Measurements from ENCODE around the gene PIK3CA. TPM values are rescaled to one million over a fixed set of nuclear protein-coding genes. Genes with fewer than 3 reads are reported as not detected.

Gene PIK3CA
- total and polyA plus RNA-seq, 2 donors, result 14.8 to 61.2 TPM

DNA sequence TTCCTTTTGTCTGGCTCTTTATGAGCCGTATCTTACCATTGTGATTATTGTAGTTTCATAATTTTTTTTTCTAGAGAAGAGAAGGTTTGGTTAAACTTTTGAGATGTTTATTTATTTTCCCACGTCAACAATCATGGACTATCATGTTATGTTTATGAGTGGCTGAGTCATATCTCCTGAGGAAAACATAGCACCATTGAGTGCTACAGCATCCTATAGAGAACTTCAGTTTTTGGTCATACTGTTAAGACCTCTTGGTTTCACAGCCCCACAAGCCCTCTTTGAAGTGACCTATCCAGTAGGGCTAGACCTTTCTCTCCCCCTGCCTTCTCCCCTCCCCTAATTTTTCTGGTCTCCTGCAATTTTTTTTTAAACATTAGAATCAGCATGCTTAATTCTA lies 20.8 kb downstream of the PIK3CA start:
- no peaks in the 10 kb centered on the region for H3K4me1 ChIP-seq (ENCODE audit: insufficient read depth)
- H3K36me3 ChIP-seq (ENCODE audit: insufficient read depth), result no peaks in the 10 kb centered on the region
- H3K27ac ChIP-seq (ENCODE audit: low read depth), result no peak overlapping the region
- 84% methylated on average over 2 of the region's 2 CpGs for WGBS
- DNase-seq (ENCODE audit: extremely low spot score), result no peak
- H3K4me3 ChIP-seq (ENCODE audit: low read depth, low read length), result no peak overlapping the region

DNA sequence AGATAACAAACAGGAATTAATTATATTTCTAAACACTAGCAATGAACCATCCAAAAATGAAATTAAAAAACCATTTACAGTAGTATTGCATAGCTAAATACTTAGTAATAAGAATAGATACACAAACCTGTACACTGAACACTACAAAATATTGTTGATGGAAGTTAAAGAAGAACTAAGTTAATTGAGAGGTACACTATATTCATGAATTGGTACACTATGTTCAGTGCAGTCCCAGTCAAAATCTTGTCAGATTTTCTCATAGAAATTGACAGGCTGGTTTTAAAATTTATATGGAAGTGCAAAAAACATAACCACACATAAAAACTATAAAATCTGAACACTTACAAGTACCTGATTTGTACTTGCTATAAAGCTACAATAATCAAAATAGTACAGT lies 24.4 kb downstream of the PIK3CA start:
- Histone ChIP-seq H3K27ac (ENCODE audit: low read depth) (no peak overlapping the region), H3K4me1 (ENCODE audit: insufficient read depth) (no peaks in the 10 kb centered on the region), H3K36me3 (ENCODE audit: insufficient read depth) (no peaks in the 10 kb centered on the region), H3K4me3 (ENCODE audit: low read depth, low read length) (no peak overlapping the region)
- DNase-seq (ENCODE audit: extremely low spot score), result no peak

DNA sequence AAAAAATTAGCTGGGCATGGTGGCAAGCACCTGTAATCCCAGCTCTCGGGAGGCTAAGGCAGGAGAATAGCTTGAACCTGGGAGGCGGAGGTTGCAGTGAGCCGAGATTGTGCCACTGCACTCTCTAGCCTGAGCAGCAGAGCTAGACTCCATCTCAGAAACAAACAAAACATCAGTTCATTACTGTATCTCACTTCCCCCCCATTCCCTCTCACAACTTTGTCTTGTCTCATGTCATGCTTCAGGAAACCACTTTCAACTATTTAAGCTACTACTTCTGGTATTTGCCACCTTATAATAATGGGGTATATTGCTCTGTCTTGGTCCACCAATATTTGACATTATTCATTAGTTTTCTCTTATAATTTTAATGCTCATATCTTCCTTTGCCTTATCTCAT lies 26.2 kb downstream of the PIK3CA start:
- Histone ChIP-seq H3K4me3 (ENCODE audit: low read depth, low read length) (no peak overlapping the region), H3K36me3 (ENCODE audit: insufficient read depth) (no peaks in the 10 kb centered on the region), H3K27ac (ENCODE audit: low read depth) (no peak overlapping the region), H3K4me1 (ENCODE audit: insufficient read depth) (no peaks in the 10 kb centered on the region)
- DNase-seq (ENCODE audit: extremely low spot score), result no peak
- 94% methylated on average over 3 of the region's 3 CpGs for WGBS

DNA sequence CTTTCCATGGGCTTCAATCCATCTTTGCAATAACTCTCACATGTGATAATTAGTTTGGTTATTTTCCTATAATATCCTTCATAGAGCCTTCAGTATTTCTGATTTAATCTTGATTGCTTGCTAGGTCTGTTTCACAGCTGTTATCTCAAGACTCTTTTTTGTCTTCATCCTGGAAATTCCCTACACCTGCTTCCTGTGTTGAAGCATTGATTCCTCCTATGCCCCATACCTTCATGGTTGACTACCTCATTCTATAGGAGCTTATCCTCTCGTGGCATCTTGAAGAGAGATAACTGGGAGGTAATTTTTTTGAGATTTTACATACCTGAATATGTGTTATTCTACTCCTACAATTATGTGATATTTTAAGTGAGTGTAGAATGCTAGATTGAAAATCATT lies 26.7 kb downstream of the PIK3CA start:
- Histone ChIP-seq H3K4me3 (ENCODE audit: low read depth, low read length) (no peak overlapping the region), H3K27ac (ENCODE audit: low read depth) (no peak overlapping the region), H3K4me1 (ENCODE audit: insufficient read depth) (no peaks in the 10 kb centered on the region), H3K36me3 (ENCODE audit: insufficient read depth) (no peaks in the 10 kb centered on the region)
- 71% methylated on average over 1 of the region's 1 CpG for WGBS
- no peak for DNase-seq (ENCODE audit: extremely low spot score)

DNA sequence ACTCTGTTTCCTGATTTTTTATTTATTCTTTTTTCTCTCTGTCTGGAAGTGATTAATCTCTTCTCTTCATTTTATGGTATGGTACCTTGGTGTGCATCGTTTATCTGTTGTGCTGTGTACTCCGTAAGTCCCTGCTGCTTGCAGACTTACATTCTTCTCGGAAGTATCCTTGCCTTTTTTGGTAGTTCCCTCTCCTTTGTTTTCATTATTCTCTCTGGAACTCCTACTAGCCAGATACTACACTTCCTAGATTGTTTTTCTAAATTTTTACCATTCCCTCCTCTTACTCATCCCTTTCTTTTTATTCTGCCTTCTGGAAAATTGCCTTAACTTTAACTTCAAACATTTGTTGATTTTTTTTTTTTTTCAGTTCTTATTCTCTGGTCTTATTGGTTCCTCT lies 27.2 kb downstream of the PIK3CA start:
- Histone ChIP-seq H3K4me1 (ENCODE audit: insufficient read depth) (no peaks in the 10 kb centered on the region), H3K27ac (ENCODE audit: low read depth) (no peak overlapping the region), H3K4me3 (ENCODE audit: low read depth, low read length) (no peak overlapping the region), H3K36me3 (ENCODE audit: insufficient read depth) (no peaks in the 10 kb centered on the region)
- 32% methylated on average over 3 of the region's 3 CpGs for WGBS
- no peak for DNase-seq (ENCODE audit: extremely low spot score)

DNA sequence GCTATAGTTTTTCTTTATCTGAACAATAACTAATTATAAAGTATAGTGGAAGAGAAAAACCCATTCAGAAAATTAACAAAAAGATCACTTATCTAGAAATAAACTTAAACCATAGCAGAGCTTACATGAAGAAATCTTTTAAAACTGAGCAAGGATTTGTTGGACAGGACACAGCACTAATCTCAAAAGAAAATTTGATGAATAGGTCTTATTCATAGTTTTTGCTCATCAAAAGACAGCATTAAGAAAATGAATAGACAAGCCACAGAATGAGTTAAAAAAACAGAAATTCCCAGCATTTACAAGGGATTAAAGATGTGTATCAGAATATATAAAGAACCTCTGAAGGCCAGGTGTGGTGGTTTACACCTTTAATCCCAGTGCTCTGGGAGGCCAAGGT lies 29.5 kb downstream of the PIK3CA start:
- no peak for DNase-seq (ENCODE audit: extremely low spot score)
- no peak overlapping the region for H3K4me3 ChIP-seq (ENCODE audit: low read depth, low read length)
- H3K27ac ChIP-seq (ENCODE audit: low read depth), result no peak overlapping the region
- no peaks in the 10 kb centered on the region for H3K4me1 ChIP-seq (ENCODE audit: insufficient read depth)
- H3K36me3 ChIP-seq (ENCODE audit: insufficient read depth), result no peaks in the 10 kb centered on the region

DNA sequence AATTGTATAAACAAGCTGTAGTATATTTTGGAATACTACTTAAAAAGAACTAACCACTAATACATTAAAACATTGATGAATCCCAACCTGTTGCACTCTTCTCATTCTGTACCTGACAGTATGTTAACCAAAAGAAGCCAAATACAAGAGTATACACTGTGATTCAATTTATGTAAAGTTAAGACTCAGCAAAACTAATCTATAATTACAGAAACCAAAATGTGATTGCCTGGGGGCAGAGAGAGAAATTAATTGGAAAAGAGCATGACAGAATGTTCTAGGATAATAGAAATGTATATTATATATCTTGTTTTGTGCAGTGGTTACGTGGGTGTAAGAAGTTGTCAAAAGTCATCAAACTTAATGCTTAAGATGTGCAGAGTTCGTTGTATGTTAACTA lies 31.1 kb downstream of the PIK3CA start:
- H3K36me3 ChIP-seq (ENCODE audit: insufficient read depth), result no peaks in the 10 kb centered on the region
- no peak overlapping the region for H3K4me3 ChIP-seq (ENCODE audit: low read depth, low read length)
- H3K4me1 ChIP-seq (ENCODE audit: insufficient read depth), result peaks cover 4% of the 10 kb centered on the region
- H3K27ac ChIP-seq (ENCODE audit: low read depth), result no peak overlapping the region
- WGBS, result 79% methylated on average over 2 of the region's 2 CpGs
- no peak for DNase-seq (ENCODE audit: extremely low spot score)

DNA sequence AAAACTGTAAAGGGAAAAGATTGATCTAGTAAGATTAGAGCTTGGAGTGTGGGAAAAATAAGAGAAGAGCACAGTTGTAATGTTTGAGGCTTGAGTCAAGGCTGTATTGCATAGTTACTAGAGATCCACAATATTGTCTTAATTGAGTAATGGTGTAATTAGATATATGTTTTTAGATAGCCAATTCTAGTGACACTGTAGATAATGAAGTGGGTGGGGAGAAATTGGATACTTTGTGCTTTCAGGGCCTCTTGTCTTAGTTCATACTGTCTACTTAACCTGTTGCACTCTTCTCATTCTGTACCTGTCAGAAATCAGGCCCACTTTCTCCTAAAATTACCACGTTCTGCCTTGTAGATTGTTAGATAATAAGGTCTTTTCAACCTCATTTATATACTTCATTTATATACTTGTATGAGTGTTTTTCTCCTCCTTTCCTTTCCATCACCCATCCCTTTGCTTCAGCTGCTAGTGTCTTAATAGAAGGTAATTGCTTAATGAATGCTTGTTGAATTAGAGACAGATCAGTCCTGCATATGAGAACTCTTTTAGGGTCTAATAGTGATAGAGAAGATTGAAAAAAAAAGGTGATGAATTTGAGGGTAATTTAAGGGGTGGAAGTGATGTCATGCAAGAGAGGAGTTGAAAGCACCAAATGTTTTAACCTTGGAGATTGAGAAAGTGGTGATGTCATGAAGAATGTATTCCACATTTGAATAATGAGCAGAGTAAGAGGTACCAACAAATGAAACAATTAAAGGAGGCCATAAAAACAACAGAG lies 32.0 kb downstream of the PIK3CA start:
- H3K36me3 ChIP-seq (ENCODE audit: insufficient read depth), result no peaks in the 10 kb centered on the region
- no peak overlapping the region for H3K4me3 ChIP-seq (ENCODE audit: low read depth, low read length)
- no peak for DNase-seq (ENCODE audit: extremely low spot score)
- peaks cover 4% of the 10 kb centered on the region for H3K4me1 ChIP-seq (ENCODE audit: insufficient read depth)
- H3K27ac ChIP-seq (ENCODE audit: low read depth), result peak overlapping the region; percentile 45
- WGBS, result 71% methylated on average over 1 of the region's 1 CpG

DNA sequence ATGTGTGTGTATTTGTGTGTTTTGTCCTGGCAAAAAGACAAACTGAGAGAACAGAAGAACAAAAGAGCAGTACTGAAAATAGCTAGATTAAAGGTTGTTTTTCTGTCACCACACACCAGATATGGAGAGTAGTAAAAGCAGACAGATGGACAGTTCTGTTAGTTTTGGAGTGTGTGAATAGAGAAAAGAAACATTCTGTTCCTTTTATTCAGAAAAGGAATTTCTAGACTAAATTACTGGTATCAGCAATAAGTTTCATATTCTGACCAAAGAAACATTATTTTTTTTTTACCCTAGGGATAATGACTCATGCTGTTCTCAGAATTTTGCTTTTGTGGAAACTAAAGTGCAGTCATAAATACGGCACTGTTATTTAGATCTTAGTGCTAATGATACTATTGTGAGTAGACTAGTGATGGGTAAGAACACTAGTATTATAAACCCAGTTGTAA lies 32.9 kb downstream of the PIK3CA start:
- Histone ChIP-seq H3K36me3 (ENCODE audit: insufficient read depth) (no peaks in the 10 kb centered on the region), H3K4me1 (ENCODE audit: insufficient read depth) (peaks cover 4% of the 10 kb centered on the region), H3K4me3 (ENCODE audit: low read depth, low read length) (no peak overlapping the region), H3K27ac (ENCODE audit: low read depth) (peak overlapping the region; percentile 23)
- WGBS, result 8% methylated on average over 1 of the region's 1 CpG
- peak; percentile 26 for DNase-seq (ENCODE audit: extremely low spot score)

DNA sequence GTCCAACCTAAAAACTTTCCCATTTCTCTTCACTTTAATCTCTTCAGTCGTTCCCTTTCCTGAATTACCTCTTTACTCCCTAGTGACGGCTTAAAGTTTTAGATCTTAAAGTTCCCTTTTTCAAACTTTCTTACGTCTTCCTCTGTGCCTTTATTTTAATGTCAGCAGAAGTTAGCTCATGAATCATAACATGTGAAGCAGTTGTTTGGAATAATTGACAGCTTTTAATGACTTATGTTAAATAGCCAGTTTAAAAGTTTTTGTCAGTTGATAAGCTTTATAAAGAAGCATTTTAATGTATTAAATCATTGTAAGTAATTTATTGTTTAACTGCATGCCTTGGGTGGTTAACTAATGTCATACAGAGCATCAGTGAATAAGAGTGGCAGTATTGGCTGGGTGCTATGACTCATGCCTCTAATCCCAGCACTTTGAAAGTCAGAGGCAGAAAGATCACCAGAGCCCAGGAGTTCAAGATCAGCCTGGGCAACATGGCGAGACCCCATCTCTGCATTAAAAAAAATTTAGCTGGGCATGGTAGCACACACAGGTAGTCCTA lies 33.9 kb downstream of the PIK3CA start:
- Histone ChIP-seq H3K4me1 (ENCODE audit: insufficient read depth) (peaks cover 4% of the 10 kb centered on the region), H3K4me3 (ENCODE audit: low read depth, low read length) (no peak overlapping the region)

DNA sequence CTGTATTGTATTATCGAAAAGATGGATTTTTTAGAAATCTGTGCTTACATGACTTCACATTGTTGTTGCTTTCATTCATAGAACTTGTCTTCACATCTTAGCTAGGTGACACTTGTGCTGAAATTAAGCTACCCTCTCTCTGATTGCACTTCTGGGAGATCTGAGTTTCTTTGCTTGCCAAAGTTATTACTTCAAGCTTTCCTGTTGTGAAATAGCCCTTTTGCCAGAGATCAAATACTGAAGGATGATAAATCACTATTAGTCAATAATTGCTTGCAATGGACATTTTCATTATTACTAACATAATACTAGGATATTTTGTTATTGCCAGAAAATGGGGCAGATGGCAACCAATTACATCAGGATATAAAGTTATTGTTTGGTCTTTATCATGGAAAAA lies 34.7 kb downstream of the PIK3CA start:
- Histone ChIP-seq H3K4me1 (ENCODE audit: insufficient read depth) (peaks cover 4% of the 10 kb centered on the region), H3K4me3 (ENCODE audit: low read depth, low read length) (no peak overlapping the region), H3K27ac (ENCODE audit: low read depth) (no peak overlapping the region), H3K36me3 (ENCODE audit: insufficient read depth) (no peaks in the 10 kb centered on the region)
- no peak for DNase-seq (ENCODE audit: extremely low spot score)
- 98% methylated on average over 1 of the region's 1 CpG for WGBS

More for the DNA sequence above, 33.9 kb downstream of the PIK3CA start:
- WGBS, result 65% methylated on average over 4 of the region's 4 CpGs
- DNase-seq (ENCODE audit: extremely low spot score), result no peak
- H3K36me3 ChIP-seq (ENCODE audit: insufficient read depth), result no peaks in the 10 kb centered on the region
- H3K27ac ChIP-seq (ENCODE audit: low read depth), result peak overlapping the region; percentile 38

DNA sequence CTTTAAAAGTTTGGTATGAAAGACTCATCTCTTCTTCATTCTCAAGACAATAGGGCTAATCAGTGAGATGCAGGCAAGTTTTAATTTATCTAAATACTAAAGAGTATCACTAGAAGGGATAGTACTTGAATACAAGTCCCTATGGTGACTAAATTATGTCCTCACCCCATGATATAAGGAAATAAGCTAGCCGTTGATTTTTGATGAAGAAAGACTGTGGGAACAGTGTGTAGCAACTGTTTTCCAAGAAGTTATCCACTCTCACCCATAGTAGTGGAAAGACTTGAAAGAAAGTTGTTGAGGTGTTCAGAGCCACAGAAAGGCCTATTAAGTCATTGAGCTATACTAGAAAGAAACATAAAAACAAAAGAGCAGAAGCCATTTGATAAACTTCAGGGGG lies 36.7 kb downstream of the PIK3CA start:
- DNase-seq (ENCODE audit: extremely low spot score), result no peak
- no peak overlapping the region for H3K27ac ChIP-seq (ENCODE audit: low read depth)
- 71% methylated on average over 1 of the region's 1 CpG for WGBS
- H3K36me3 ChIP-seq (ENCODE audit: insufficient read depth), result no peaks in the 10 kb centered on the region
- H3K4me3 ChIP-seq (ENCODE audit: low read depth, low read length), result no peak overlapping the region
- peaks cover 5% of the 10 kb centered on the region for H3K4me1 ChIP-seq (ENCODE audit: insufficient read depth)

DNA sequence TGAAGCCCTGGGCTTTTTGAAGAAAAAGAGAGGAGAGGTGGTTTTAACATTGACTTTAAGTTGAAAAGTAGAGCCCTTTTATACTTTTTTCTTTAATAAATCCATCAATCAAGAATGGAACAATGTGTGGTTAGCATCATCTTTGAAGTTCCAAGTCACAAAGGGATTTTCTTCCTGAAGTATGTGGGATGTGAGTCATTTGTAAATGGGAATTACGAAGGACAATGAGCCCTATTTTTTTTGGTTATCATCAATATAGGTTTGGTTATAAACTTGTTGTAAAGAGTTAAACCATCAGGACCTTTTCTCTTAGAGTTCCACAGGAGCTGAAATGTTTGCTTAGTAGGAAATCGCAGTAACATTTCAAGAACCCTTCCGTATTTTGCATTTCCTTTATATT lies 38.3 kb downstream of the PIK3CA start:
- Histone ChIP-seq H3K27ac (ENCODE audit: low read depth) (no peak overlapping the region), H3K4me3 (ENCODE audit: low read depth, low read length) (no peak overlapping the region), H3K36me3 (ENCODE audit: insufficient read depth) (no peaks in the 10 kb centered on the region), H3K4me1 (ENCODE audit: insufficient read depth) (peaks cover 6% of the 10 kb centered on the region)
- 93% methylated on average over 3 of the region's 3 CpGs for WGBS
- DNase-seq (ENCODE audit: extremely low spot score), result no peak

DNA sequence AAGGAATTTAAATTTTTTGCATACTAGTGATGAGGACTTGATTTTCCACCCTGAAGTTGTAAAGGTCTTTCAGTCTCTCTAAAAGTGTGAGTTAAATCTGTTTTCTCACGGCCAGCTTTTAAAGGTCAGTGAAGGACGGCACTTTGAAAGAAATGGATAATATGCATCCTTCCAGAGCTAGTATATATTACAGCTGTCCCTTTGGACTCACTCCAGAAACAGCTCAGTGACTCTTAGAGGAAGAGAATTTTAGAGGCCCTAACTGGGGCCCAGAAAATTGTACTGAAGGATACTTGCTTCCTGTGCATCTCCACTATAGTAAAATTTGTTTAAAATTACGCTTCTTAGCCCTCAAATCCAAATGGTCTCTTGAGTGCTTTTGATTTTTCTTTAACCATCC lies 41.6 kb downstream of the PIK3CA start:
- no peak overlapping the region for H3K4me3 ChIP-seq (ENCODE audit: low read depth, low read length)
- peaks cover 2% of the 10 kb centered on the region for H3K4me1 ChIP-seq (ENCODE audit: insufficient read depth)
- no peak overlapping the region for H3K27ac ChIP-seq (ENCODE audit: low read depth)
- 20% methylated on average over 3 of the region's 3 CpGs for WGBS
- H3K36me3 ChIP-seq (ENCODE audit: insufficient read depth), result no peaks in the 10 kb centered on the region
- DNase-seq (ENCODE audit: extremely low spot score), result peak; percentile 71

All from urinary bladder (tissue), 4 donors.